ENCODE results near the gene WRAP73. TPM values are rescaled to one million over a fixed set of nuclear protein-coding genes. Genes with fewer than 3 reads are reported as not detected.
A peak's percentile ranks its signal among the peaks of the same experiment; 100 is the strongest.

WRAP73 gene
- total RNA-seq, 3 donors from 2014 or later = 19.2 to 26.3 (median 21.0) TPM

GRCh38 chr1:3685222-3685621, 35.3 kb upstream of the WRAP73 start:
- DNase-seq = no peak
- intact Hi-C loops (cut with DNase I, micrococcal nuclease) = no loop called here

GRCh38 chr1:3683992-3684391, 34.1 kb upstream of the WRAP73 start:
- DNase-seq (peak; percentile 45 to 66 (median 48)), ATAC-seq (peak; percentile 61)
- Histone ChIP-seq H3K4me1 (ENCODE audit: low read depth) (peaks cover 2% of the 10 kb centered on the region), H3K36me3 (ENCODE audit: low read depth) (no peaks in the 10 kb centered on the region), H3K4me3 (no peak overlapping the region), H3K9me3 (no peaks in the 10 kb centered on the region)
- no peak for TF ChIP-seq CTCF (IDR thresholded peaks at IDR 0.05)
- intact Hi-C loops (cut with DNase I, micrococcal nuclease) = no loop called here

More at GRCh38 chr1:3685222-3685621, 35.3 kb upstream of the WRAP73 start:
- H3K9me3 ChIP-seq = no peaks in the 10 kb centered on the region
- no peak overlapping the region for H3K4me3 ChIP-seq
- no peak for ATAC-seq
- no peaks in the 10 kb centered on the region for H3K36me3 ChIP-seq (ENCODE audit: low read depth)
- peaks cover 2% of the 10 kb centered on the region for H3K4me1 ChIP-seq (ENCODE audit: low read depth)
- no peak for TF ChIP-seq CTCF (IDR thresholded peaks at IDR 0.05)

GRCh38 chr1:3683197-3683596, 33.3 kb upstream of the WRAP73 start:
- Histone ChIP-seq H3K4me1 (ENCODE audit: low read depth) (peaks cover 2% of the 10 kb centered on the region), H3K36me3 (ENCODE audit: low read depth) (no peaks in the 10 kb centered on the region), H3K9me3 (no peaks in the 10 kb centered on the region), H3K4me3 (no peak overlapping the region)
- intact Hi-C loops (cut with DNase I, micrococcal nuclease) = no loop called here
- DNase-seq = no peak
- TF ChIP-seq CTCF (IDR thresholded peaks at IDR 0.05) = no peak
- ATAC-seq = no peak

DNA sequence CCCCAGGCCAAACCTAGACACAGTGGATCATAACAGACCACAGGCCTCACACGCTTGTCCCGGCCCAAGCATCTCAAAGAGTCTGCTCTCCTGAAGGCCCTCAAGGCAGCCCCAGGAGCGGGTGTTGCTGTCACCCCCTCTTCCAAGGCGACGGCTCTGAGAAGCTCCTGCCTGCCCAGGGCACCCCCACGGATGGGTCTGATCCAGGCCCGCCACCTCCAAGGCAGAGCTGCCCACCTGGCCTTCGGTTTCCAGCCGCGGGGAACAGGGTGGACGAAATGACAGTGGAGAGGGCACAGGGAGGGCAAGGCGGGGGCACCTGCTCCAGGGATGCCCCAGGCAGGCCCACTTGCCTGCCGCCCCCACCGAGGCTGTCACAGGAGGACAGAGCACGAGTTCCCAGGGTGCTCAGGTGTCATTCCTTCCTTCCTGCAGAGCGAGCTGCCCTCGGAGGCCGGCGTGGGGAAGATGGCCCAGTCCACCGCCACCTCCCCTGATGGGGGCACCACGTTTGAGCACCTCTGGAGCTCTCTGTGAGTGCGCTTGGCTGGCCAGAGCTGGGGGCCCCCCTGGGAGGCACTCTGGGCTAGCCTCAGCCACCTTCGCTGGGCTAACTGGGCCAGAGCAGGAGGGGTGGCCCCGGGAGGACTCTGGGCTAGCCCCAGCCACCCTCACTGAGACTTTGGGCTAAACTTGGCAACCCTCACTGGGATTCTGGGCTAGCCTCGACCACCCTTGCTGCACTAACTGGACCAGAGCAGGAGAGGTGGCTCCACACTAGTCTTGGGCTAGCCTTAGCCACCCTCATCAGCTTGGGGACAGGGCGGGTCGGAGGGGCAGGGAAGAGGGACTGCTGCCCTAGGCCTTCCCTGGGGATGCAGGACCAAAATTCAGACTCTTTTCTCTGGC, 32.2 kb upstream of the WRAP73 start:
- intact Hi-C loops (cut with DNase I, micrococcal nuclease) = no loop called here
- TF ChIP-seq CTCF (IDR thresholded peaks at IDR 0.05) = no peak
- H3K4me3 ChIP-seq = no peak overlapping the region
- ATAC-seq = no peak
- peak in 1 of 3 donors; percentile 42 for DNase-seq
- no peaks in the 10 kb centered on the region for H3K9me3 ChIP-seq
- peaks cover 2% of the 10 kb centered on the region for H3K4me1 ChIP-seq (ENCODE audit: low read depth)
- no peaks in the 10 kb centered on the region for H3K36me3 ChIP-seq (ENCODE audit: low read depth)

GRCh38 chr1:3681231-3681897, 31.5 kb upstream of the WRAP73 start:
- ATAC-seq = no peak

More at GRCh38 chr1:3681231-3681897, 31.5 kb upstream of the WRAP73 start:
- peak in 1 of 3 donors; percentile 47 for DNase-seq
- intact Hi-C loops (cut with DNase I, micrococcal nuclease) = no loop called here
- no peaks in the 10 kb centered on the region for H3K9me3 ChIP-seq
- H3K4me1 ChIP-seq (ENCODE audit: low read depth) = peaks cover 2% of the 10 kb centered on the region
- H3K4me3 ChIP-seq = no peak overlapping the region
- H3K36me3 ChIP-seq (ENCODE audit: low read depth) = no peaks in the 10 kb centered on the region
- no peak for TF ChIP-seq CTCF (IDR thresholded peaks at IDR 0.05)
